ENCODE data around the gene FOXI1.

The FOXI1 gene

GRCh38 chr5:170126626-170127025 lies 20.9 kb downstream of the FOXI1 start:
- no peaks in the 10 kb centered on the region for H3K36me3 ChIP-seq (ENCODE audit: low read length)
- H3K27ac ChIP-seq (ENCODE audit: low read depth, low read length), result no peak overlapping the region
- no peaks in the 10 kb centered on the region for H3K79me2 ChIP-seq (ENCODE audit: insufficient read depth, low read length)
- H3K4me2 ChIP-seq (ENCODE audit: low read depth, low read length, poor library complexity, severe bottlenecking), result no peak overlapping the region
- H3K9me3 ChIP-seq (ENCODE audit: insufficient read depth, low read length), result no peaks in the 10 kb centered on the region; the same call in 1 of the 2 replicates
- no peak overlapping the region for H3K4me3 ChIP-seq (ENCODE audit: insufficient read depth, low read length, poor library complexity, severe bottlenecking)
- no peak for TF ChIP-seq EZH2phosphoT487 (conservative IDR thresholded peaks at IDR 0.05; ENCODE audit: low read length)
- TF ChIP-seq, protein P1, sequence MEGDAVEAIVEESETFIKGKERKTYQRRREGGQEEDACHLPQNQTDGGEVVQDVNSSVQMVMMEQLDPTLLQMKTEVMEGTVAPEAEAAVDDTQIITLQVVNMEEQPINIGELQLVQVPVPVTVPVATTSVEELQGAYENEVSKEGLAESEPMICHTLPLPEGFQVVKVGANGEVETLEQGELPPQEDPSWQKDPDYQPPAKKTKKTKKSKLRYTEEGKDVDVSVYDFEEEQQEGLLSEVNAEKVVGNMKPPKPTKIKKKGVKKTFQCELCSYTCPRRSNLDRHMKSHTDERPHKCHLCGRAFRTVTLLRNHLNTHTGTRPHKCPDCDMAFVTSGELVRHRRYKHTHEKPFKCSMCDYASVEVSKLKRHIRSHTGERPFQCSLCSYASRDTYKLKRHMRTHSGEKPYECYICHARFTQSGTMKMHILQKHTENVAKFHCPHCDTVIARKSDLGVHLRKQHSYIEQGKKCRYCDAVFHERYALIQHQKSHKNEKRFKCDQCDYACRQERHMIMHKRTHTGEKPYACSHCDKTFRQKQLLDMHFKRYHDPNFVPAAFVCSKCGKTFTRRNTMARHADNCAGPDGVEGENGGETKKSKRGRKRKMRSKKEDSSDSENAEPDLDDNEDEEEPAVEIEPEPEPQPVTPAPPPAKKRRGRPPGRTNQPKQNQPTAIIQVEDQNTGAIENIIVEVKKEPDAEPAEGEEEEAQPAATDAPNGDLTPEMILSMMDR (IDR thresholded peaks at IDR 0.05; ENCODE audit: insufficient read depth, low read length, poor library complexity, severe bottlenecking), result no peak
- no peaks in the 10 kb centered on the region for H3K27me3 ChIP-seq (ENCODE audit: low read length)
- no peaks in the 10 kb centered on the region for H3F3A ChIP-seq (ENCODE audit: insufficient read depth)
- H3K9ac ChIP-seq (ENCODE audit: low read length), result no peak overlapping the region
- no peaks in the 10 kb centered on the region for H4K20me1 ChIP-seq (ENCODE audit: low read depth, low read length)
- no peaks in the 10 kb centered on the region for H3K9me2 ChIP-seq (replicated peaks; ENCODE audit: insufficient read depth, low read length)
- H2AFZ ChIP-seq (ENCODE audit: low read depth, low read length, severe bottlenecking), result no peak overlapping the region

GRCh38 chr5:170131235-170131634 lies 25.5 kb downstream of the FOXI1 start:
- H3K27ac ChIP-seq (ENCODE audit: low read depth, low read length), result no peak overlapping the region
- no peaks in the 10 kb centered on the region for H3K36me3 ChIP-seq (ENCODE audit: low read length)
- H3K4me3 ChIP-seq (ENCODE audit: insufficient read depth, low read length, poor library complexity, severe bottlenecking), result no peak overlapping the region
- H3K9me2 ChIP-seq (replicated peaks; ENCODE audit: insufficient read depth, low read length), result no peaks in the 10 kb centered on the region
- H3K9me3 ChIP-seq (ENCODE audit: insufficient read depth, low read length), result no peaks in the 10 kb centered on the region; the same call in 1 of the 2 replicates
- no peak overlapping the region for H2AFZ ChIP-seq (ENCODE audit: low read depth, low read length, severe bottlenecking)
- no peak overlapping the region for H3K9ac ChIP-seq (ENCODE audit: low read length)
- no peaks in the 10 kb centered on the region for H3K27me3 ChIP-seq (ENCODE audit: low read length)
- no peaks in the 10 kb centered on the region for H3K79me2 ChIP-seq (ENCODE audit: insufficient read depth, low read length)
- no peak overlapping the region for H3K4me2 ChIP-seq (ENCODE audit: low read depth, low read length, poor library complexity, severe bottlenecking)
- H3F3A ChIP-seq (ENCODE audit: insufficient read depth), result no peaks in the 10 kb centered on the region
- H4K20me1 ChIP-seq (ENCODE audit: low read depth, low read length), result no peaks in the 10 kb centered on the region
- TF ChIP-seq, protein P1 (IDR thresholded peaks at IDR 0.05; ENCODE audit: insufficient read depth, low read length, poor library complexity, severe bottlenecking), result no peak
- TF ChIP-seq EZH2phosphoT487 (conservative IDR thresholded peaks at IDR 0.05; ENCODE audit: low read length), result no peak

DNA sequence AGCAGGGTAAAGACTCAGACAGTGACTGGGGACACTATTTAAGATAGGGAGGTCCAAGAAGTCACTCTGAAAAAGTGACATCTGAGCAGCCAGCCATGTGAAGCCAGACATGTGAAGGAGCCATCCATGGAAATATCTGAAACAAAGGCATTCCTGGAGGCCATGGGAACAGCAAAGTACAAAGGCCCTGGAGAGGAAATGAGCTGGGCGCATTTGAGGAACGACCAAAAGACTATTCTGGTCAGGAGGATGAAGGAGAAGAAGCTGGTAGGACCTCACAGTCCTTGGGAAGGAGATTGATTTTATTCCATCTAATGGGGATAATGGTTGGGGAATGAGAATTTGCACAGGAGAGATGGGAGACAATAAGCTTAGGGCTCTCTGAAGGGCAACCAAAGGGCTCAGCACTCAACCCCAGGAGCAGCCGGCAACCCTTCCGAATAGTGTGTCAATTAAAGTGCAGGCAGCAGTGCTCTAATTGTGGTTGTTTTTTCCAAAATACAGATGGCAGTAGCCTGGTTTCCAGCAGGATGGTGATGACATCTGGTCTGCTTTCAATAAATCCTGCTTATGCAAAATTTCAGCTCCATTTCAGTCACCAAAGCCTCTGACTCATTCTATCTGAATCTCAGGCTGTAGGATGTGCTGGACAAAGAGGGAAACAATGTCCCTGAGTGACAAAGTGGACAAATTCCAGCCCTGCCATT lies 26.7 kb downstream of the FOXI1 start:
- no peaks in the 10 kb centered on the region for H3K27me3 ChIP-seq (ENCODE audit: low read length)
- H3K79me2 ChIP-seq (ENCODE audit: insufficient read depth, low read length), result no peaks in the 10 kb centered on the region
- H3K9ac ChIP-seq (ENCODE audit: low read length), result no peak overlapping the region
- no peak overlapping the region for H3K27ac ChIP-seq (ENCODE audit: low read depth, low read length)
- no peaks in the 10 kb centered on the region for H3K9me3 ChIP-seq (ENCODE audit: insufficient read depth, low read length)
- H3K4me2 ChIP-seq (ENCODE audit: low read depth, low read length, poor library complexity, severe bottlenecking), result no peak overlapping the region
- H2AFZ ChIP-seq (ENCODE audit: low read depth, low read length, severe bottlenecking), result no peak overlapping the region
- no peak for TF ChIP-seq EZH2phosphoT487 (conservative IDR thresholded peaks at IDR 0.05; ENCODE audit: low read length)
- TF ChIP-seq, protein P1 (IDR thresholded peaks at IDR 0.05; ENCODE audit: insufficient read depth, low read length, poor library complexity, severe bottlenecking), result no peak
- no peaks in the 10 kb centered on the region for H3F3A ChIP-seq (ENCODE audit: insufficient read depth)
- no peaks in the 10 kb centered on the region for H4K20me1 ChIP-seq (ENCODE audit: low read depth, low read length)
- no peak overlapping the region for H3K4me3 ChIP-seq (ENCODE audit: insufficient read depth, low read length, poor library complexity, severe bottlenecking)
- no peaks in the 10 kb centered on the region for H3K9me2 ChIP-seq (replicated peaks; ENCODE audit: insufficient read depth, low read length)
- no peaks in the 10 kb centered on the region for H3K36me3 ChIP-seq (ENCODE audit: low read length)
